Spleen (tissue), 7 donors: Measurements from ENCODE around the gene TBCE.

Experiments used
- CTCF ChIP-seq, 11 experiments: fragments of 200-600 bp in 7 of 11; fragments of 450-650 bp in 4 of 11; sonication (generic) in 4 of 11; IDR thresholded peaks in 8 of 11; conservative IDR thresholded peaks in 3 of 11; 1 replicate in 7 of 11; 2 replicates in 4 of 11; pipeline versions ENCODE4 v1.4.0 to v1.8.0; 2016 to 2021; ENCODE audit warnings: antibody characterized with exemption in 11 of 11, inconsistent platforms in 4 of 11, mild to moderate bottlenecking in 1 of 11
- POLR2A ChIP-seq, 3 donors: fragments of 450-650 bp; IDR thresholded peaks; one replicate each; pipeline ENCODE4 v1.5.1; 2017; ENCODE audit warnings: antibody characterized with exemption in 3 of 3, mild to moderate bottlenecking in 1 of 3
- POLR2AphosphoS5 ChIP-seq, 3 donors: sonication (generic); formaldehyde crosslinking; IDR thresholded peaks; one replicate each; pipeline ENCODE4 v1.5.1; 2017; ENCODE audit warnings: antibody characterized with exemption in 3 of 3
- donor health status: DM: no; HTN: no; CAD: no; lungs with moderate emphysema.
- donor health status: DM: no; HTN: no; CAD: no.
- donor health status: DM: no; HTN: no; CAD: no.

- TF ChIP-seq POLR2A (IDR thresholded peaks at IDR 0.05) (no peak), CTCF (IDR thresholded peaks at IDR 0.05 in 8 of 11, conservative IDR thresholded peaks at IDR 0.05 in 3 of 11) (no peak), POLR2AphosphoS5 (IDR thresholded peaks at IDR 0.05) (no peak)
These were observed 94.7 kb downstream of the TBCE start for GRCh38 chr1:235461954-235462353.
